A172 (cell line): Measurements from ENCODE around the gene CCDC68. TPM values are rescaled to one million over a fixed set of nuclear protein-coding genes. Genes with fewer than 3 reads are reported as not detected.

Experiments used
- DNase-seq: peaks from one replicate; pipeline ENCODE4 v3.0.0-alpha.2; 2015; ENCODE audit warnings: low spot score
- total RNA-seq: library from RNA; depleted of rRNA; stranded (reverse); fragments of >200 nt; shearing (Covaris generic); gene quantifications from 2 replicates; pipeline ENCODE4 v1.2.3, GENCODE V29; 2014

The CCDC68 gene
- total RNA-seq, 1 experiment from 2014 or later: 0.07 TPM

- no peak for DNase-seq
Observed at GRCh38 chr18:54961016-54961423, 1.8 kb upstream of the CCDC68 start.

GRCh38 chr18:54960197-54960596, 936 bp upstream of the CCDC68 start:
- no peak for DNase-seq

- DNase-seq: no peak
Observed at GRCh38 chr18:54957996-54958395, 1.3 kb downstream of the CCDC68 start.

DNA sequence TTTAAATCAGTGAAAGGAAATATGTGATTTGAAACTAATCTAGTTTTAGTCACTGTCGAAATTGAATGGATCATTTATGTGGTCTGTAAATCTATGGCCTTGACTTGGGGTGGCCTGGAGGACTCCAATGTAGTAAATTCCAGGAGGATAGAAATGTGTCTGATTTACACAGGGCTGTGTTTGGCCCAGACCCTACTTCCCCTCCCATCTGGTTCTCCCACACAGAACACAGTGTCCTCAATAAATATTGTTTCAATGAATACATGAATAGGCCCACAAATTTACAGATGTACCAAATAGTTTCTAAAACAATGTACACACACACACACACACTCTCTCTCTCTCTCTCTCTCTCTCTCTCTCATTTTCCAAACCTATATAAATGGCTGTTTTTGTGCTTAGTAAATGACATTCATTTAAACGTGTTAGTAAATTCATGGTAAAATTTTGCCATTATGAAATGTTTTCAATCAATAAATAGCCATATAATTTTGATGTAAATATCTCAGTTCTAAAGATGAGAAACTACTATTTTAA, 1.9 kb downstream of the CCDC68 start:
- DNase-seq: no peak

- no peak for DNase-seq
Observed at GRCh38 chr18:54956506-54956905, 2.8 kb downstream of the CCDC68 start.

- no peak for DNase-seq
Observed at GRCh38 chr18:54952026-54952425, 7.2 kb downstream of the CCDC68 start.

DNA sequence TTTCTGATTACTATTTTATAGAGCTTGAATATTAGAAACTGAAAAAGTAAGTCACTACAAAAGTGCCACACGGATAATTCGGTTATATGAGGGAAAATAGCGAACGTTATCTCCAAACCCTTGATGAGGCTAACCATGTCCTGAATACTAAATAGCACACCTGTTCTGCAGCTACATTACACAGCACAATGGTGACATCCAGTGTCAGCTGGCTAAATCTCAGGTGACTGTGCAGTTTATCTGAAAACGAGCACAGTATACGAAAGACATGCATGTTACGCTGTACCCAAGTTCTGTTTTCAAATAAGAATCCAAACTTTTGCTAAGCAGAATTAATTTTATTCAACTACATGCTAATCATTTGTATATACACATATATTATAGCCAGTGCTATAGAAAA, 9.0 kb downstream of the CCDC68 start:
- DNase-seq: no peak

GRCh38 chr18:54949588-54949987, 9.7 kb downstream of the CCDC68 start:
- DNase-seq: no peak

GRCh38 chr18:54948350-54948837, 10.9 kb downstream of the CCDC68 start:
- DNase-seq: no peak

- no peak for DNase-seq
Observed at GRCh38 chr18:54947091-54947490, 12.2 kb downstream of the CCDC68 start.

DNA sequence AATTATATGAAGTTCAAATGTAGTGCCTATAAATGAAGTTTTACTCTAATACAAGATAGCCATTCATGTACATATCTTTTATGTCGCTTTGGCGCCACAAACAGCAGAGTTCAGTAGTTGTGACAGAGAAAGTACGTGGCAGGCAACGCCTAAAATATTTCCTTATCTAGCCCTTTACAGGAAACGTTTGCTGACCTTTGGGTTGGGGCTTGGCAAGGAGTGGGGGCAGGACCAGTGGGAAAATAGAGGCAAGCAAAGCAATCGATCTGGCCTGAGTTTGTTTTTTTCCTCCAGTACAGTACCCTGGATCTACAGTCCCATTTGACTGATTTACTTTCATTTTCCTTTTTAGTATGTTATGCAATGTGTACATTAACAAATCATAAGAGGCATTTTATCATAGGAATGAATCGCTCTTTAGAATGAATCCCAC, 13.1 kb downstream of the CCDC68 start:
- DNase-seq: peak; percentile 25

GRCh38 chr18:54945576-54946125, 13.6 kb downstream of the CCDC68 start:
- no peak for DNase-seq

DNA sequence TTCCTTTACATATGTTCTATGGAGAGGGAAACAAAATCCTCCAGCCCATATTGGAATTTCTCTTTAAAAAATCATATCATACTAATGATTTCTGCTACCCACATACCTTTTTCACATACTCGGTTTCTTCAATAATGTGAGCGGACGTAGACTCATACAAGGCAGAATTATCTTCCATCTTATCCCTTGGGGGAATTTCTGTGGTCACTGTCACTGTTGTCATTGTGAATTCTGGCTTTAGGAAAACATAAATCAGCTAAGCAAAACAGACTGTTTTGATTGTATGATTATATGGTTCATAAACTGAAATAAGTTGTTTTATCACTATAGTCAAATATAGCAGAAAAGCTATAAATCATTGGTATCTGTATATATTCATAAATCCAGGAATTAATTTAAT, 16.7 kb downstream of the CCDC68 start:
- DNase-seq: no peak

- no peak for DNase-seq
Observed at GRCh38 chr18:54942144-54942543, 17.1 kb downstream of the CCDC68 start.

DNA sequence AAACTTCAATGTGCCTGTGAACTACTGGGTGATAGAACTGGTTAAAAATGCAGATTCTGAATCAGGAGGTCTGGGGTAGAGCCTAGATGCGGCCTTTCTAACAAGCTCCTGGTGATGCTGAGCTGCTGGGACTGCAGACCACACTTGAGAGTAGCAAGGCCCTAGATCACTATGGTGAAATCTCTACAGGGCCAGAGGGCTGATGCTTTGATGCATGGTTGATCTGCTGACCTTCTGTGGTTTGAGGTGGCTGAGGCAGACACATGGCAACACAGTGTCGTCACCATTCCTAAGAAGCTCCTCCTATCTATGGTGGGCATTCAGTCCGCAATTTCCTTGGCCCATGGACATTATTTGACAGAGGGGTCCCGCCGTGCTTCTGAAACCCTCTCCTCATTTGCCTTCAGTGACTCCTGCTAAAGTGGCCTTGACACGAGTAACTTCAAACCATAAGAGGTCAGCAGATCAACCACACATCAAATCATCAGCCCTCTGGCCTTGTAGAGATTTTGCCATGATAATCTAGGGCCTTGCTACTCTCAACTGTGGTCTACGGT, 19.8 kb downstream of the CCDC68 start:
- no peak for DNase-seq

DNA sequence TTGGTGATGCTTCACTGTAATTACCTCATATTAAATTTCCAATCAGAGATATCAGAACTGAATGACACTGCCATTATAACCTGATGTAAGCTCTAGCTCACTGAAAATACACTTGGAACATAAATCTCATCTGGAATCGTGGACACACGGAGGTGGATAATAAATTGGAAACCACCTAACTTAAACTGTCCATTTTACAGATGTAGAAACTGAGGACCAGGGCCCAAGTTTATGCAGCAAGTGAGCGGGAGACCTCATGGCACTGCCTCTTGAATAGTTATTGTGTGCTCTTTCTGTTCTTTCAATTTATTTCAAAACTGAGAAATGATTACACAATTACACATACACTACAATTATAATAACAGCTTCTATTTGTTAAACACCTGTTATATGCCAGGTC, 20.8 kb downstream of the CCDC68 start:
- no peak for DNase-seq

DNA sequence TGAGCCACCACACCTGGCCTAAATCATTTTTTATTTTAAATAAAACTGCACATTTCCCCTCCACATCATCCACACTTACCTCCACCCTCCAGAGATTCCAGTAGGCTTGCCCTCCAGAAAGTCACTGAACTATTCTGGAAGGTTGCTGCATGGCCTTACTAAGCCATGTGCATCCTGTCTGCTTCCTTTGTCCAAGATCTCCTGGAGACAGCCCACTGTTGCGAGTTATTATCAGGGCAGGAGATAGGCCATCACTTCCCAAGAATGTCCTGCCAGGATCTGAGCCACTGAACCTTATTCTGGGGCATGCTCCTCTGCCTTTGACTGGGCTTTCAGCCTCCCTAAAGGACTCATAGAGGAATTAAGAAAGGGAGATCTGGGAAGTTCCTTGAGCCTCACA, 26.8 kb downstream of the CCDC68 start:
- no peak for DNase-seq

DNA sequence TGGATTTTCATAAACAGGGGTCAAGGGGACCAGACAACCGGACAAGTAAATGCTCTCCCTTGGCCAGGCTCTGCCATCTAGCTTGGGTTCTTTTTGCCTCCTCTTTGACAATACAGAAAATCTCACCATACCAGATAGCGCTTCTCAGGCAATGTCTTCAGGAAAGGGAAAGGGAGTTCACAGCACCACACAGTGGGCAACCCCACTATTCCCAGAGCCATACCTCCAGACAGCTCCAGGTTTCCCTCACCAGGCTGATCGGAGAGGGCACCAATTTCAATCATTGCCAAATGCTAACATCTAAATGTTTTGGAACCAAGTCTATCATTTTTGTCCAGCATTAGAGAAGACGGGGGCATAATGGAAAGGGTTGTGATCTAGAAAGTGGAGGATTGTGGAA, 28.1 kb downstream of the CCDC68 start:
- DNase-seq: no peak

DNA sequence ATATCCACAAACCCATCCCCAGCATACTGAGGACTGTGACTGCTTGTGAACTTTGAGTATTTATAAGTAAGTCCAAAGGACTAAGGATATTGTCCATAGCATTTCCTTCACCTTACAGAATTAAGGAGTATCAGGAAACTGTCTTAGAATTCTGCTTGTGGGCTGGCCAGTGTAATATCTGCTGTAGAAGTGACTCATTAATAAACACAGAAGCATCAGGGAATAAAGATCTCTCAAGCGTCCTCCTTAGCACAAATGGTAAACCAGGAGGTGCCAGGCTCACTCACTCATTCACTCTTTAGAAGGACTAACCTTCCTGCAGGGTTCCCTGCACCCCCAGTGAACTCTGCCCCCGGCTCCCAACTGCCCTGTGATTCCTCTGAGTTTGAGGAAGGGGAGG, 31.0 kb downstream of the CCDC68 start:
- no peak for DNase-seq

GRCh38 chr18:54926593-54927325, 32.5 kb downstream of the CCDC68 start:
- no peak for DNase-seq

DNA sequence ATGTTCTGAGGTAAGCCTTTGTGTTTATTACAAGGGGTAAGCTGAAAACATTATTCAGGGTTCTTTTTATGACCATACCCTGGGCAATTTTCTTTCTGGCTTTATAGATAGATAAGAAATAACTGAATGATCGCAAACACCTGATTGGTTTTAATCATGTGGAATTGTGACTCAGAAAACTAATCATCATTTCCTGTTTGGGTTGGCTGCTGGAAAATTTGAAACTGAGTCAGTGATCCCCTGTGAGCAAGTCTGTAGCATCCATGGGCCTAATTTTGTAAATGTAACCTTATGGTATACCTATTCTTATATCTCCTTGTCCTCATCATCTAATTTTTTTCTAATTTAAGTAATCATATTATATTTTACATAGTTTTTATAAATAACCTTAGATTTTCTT, 34.3 kb downstream of the CCDC68 start:
- no peak for DNase-seq

GRCh38 chr18:54923339-54923956, 35.8 kb downstream of the CCDC68 start:
- no peak for DNase-seq

GRCh38 chr18:54919412-54919811, 39.8 kb downstream of the CCDC68 start:
- DNase-seq: no peak
